Anterior cingulate cortex (tissue), 58 donors: ENCODE data around the gene ITCH.
"Not testable (repeated sequence)": the region's sequence is repeated elsewhere in the genome, so short reads cannot be mapped to it uniquely, and the experiment has no call there.

ENCODE experiments used
- DNase-seq, 58 donors: peaks; one replicate each; lab custom pipeline; 2025; lab: John Stamatoyannopoulos, UW

Gene ITCH

GRCh38 chr20:34363062-34363464 is at the start of gene ITCH:
TSS of gene ITCH (plus strand) at chr20:34363273. CDS start at chr20:34393812, 30,539 bp downstream.
- DNase-seq, result peak; percentile 59 to 97 (median 92)

GRCh38 chr20:34315236-34315635 is 47.8 kb upstream of the ITCH start:
- no peak for DNase-seq

GRCh38 chr20:34316196-34316814 is 46.8 kb upstream of the ITCH start:
- no peak for DNase-seq

- no peak for DNase-seq
These were observed 44.2 kb upstream of the ITCH start for GRCh38 chr20:34318609-34319443.

- no peak for DNase-seq
These were observed 42.2 kb upstream of the ITCH start for GRCh38 chr20:34320861-34321260.

GRCh38 chr20:34322267-34323105 is 40.6 kb upstream of the ITCH start:
- DNase-seq, result no peak

GRCh38 chr20:34324541-34324940 is 38.5 kb upstream of the ITCH start:
- no peak for DNase-seq

GRCh38 chr20:34328207-34328606 is 34.9 kb upstream of the ITCH start:
- not testable (repeated sequence) for DNase-seq

- DNase-seq, result no peak
These were observed 34.0 kb upstream of the ITCH start for GRCh38 chr20:34328928-34329677.

GRCh38 chr20:34330861-34331544 is 32.1 kb upstream of the ITCH start:
- not testable (repeated sequence) for DNase-seq

- DNase-seq, result peak in 1 of 58 donors; percentile 9
These were observed 31.2 kb upstream of the ITCH start for GRCh38 chr20:34331838-34332237.

GRCh38 chr20:34332262-34332920 is 30.7 kb upstream of the ITCH start:
- DNase-seq, result no peak

GRCh38 chr20:34333786-34334185 is 29.3 kb upstream of the ITCH start:
- DNase-seq, result no peak

- peak in 56 of 58 donors; percentile 4 to 94 (median 78) for DNase-seq
These were observed 28.2 kb upstream of the ITCH start for GRCh38 chr20:34334654-34335407.

- no peak for DNase-seq
These were observed 25.5 kb upstream of the ITCH start for GRCh38 chr20:34337544-34337943.

- DNase-seq, result no peak
These were observed 24.9 kb upstream of the ITCH start for GRCh38 chr20:34337982-34338726.

- not testable (repeated sequence) for DNase-seq
These were observed 22.3 kb upstream of the ITCH start for GRCh38 chr20:34340726-34341125.

GRCh38 chr20:34341199-34341598 is 21.9 kb upstream of the ITCH start:
- not testable (repeated sequence) for DNase-seq
